Mucosa of stomach (tissue), 1 donor: ENCODE measurements around the gene ASTN2.

Experiments
- H3K27me3 ChIP-seq: one replicate; pipeline ENCODE4 v1.7.0; 2013; ENCODE audit warnings: mild to moderate bottlenecking, low read length; ENCODE audit not compliant: control insufficient read depth, insufficient read depth
- H3K36me3 ChIP-seq: one replicate; pipeline ENCODE4 v1.7.0; 2013; ENCODE audit warnings: low read length; ENCODE audit not compliant: control insufficient read depth, insufficient read depth
- H3K4me1 ChIP-seq: one replicate; pipeline ENCODE4 v1.7.0; 2013; ENCODE audit warnings: mild to moderate bottlenecking, low read length; ENCODE audit not compliant: control insufficient read depth, insufficient read depth
- H3K4me3 ChIP-seq: one replicate; pipeline ENCODE4 v1.7.0; 2013; ENCODE audit warnings: low read length
- H3K9ac ChIP-seq: one replicate; pipeline ENCODE4 v1.7.0; 2013; ENCODE audit warnings: mild to moderate bottlenecking, low read length, moderate library complexity
- H3K9me3 ChIP-seq: one replicate; pipeline ENCODE4 v1.7.0; 2013; ENCODE audit warnings: mild to moderate bottlenecking, low read length, moderate library complexity; ENCODE audit not compliant: control insufficient read depth
- donor health status: Pancreatic carcinoma.

Gene ASTN2

GRCh38 chr9:117313989-117314388 lies 100.9 kb downstream of the ASTN2 start:
- Histone ChIP-seq H3K36me3 (no peaks in the 10 kb centered on the region), H3K4me1 (no peaks in the 10 kb centered on the region), H3K27me3 (no peaks in the 10 kb centered on the region), H3K9me3 (no peaks in the 10 kb centered on the region), H3K9ac (no peak overlapping the region), H3K4me3 (no peak overlapping the region)

- no peak overlapping the region for H3K4me3 ChIP-seq
- H3K36me3 ChIP-seq = no peaks in the 10 kb centered on the region
- peaks cover 3% of the 10 kb centered on the region for H3K27me3 ChIP-seq
- no peak overlapping the region for H3K9ac ChIP-seq
- H3K4me1 ChIP-seq = no peaks in the 10 kb centered on the region
- H3K9me3 ChIP-seq = no peaks in the 10 kb centered on the region
These were observed 107.2 kb downstream of the ASTN2 start for GRCh38 chr9:117307701-117308100.

DNA sequence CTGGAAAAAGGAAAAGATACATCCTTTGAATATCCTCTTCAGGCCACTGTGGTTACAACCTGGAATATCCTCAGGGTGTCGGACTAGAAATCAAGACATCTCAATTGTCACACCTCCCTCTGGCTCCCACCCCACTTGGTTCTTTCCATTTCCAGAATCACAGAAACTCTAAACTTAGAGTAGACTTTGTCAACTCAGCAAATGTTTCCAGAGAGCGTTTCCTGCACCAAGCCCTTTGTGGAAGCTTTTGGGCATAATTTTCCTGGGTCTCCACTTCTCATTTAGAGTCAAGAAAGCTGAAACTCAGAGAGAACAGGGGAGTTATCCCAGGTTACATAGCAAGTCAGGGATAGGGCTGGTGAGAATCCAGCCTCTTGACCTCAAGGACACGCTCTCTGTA lies 108.8 kb downstream of the ASTN2 start:
- H3K36me3 ChIP-seq = no peaks in the 10 kb centered on the region
- H3K4me3 ChIP-seq = no peak overlapping the region
- H3K4me1 ChIP-seq = no peaks in the 10 kb centered on the region
- peaks cover 3% of the 10 kb centered on the region for H3K27me3 ChIP-seq
- H3K9me3 ChIP-seq = no peaks in the 10 kb centered on the region
- no peak overlapping the region for H3K9ac ChIP-seq

- Histone ChIP-seq H3K36me3 (no peaks in the 10 kb centered on the region), H3K4me1 (no peaks in the 10 kb centered on the region), H3K27me3 (peaks cover 3% of the 10 kb centered on the region), H3K9ac (no peak overlapping the region), H3K4me3 (no peak overlapping the region), H3K9me3 (no peaks in the 10 kb centered on the region)
These were observed 109.4 kb downstream of the ASTN2 start for GRCh38 chr9:117305454-117305853.

DNA sequence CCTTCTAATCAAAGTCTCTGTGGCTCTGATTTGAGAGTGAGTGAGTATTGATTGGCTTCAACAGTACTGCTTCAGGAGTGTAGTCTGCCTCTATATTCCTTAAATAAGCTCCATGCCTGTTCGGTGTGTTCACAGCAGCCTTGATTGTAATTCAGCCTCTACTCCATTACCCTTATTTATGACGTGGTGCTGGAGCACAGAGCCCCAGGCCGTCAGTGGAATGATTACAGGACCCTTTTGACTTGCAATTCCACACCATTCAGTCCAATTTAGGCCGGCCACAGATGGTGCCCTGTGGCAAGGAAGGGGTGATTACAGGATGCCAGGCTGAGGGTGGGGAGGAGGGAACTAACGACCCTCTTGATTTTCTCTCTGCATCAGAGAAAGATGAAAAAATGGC lies 110.3 kb downstream of the ASTN2 start:
- no peaks in the 10 kb centered on the region for H3K4me1 ChIP-seq
- H3K36me3 ChIP-seq = no peaks in the 10 kb centered on the region
- no peak overlapping the region for H3K4me3 ChIP-seq
- peaks cover 3% of the 10 kb centered on the region for H3K27me3 ChIP-seq
- H3K9me3 ChIP-seq = no peaks in the 10 kb centered on the region
- no peak overlapping the region for H3K9ac ChIP-seq

DNA sequence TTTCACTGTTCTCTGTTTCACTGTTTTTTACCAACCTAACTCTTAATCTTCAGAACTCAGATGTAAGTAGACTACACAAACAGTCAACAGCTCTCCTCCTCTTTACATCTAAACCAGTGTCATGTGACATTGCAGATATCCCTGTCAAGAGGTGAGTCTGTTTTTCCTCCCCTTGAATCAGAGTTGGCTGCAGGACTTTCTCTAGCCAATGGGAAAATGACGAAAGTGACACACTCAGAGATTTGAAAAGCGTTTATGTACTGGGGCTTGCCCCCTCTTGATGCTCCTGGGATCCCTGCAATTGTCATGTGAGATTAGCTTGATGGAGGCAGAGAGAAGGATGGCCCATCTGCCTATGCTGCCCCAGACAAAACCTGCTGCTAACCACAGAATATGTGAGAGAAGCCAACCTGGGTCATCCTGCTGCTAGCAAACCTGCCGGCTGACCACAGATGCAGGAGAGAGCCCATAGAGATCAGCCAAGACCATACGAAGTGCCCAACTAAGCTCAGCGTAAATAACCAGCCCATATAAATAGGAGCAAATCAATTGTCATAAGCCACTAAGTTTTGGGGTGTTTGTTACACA lies 111.1 kb downstream of the ASTN2 start:
- H3K9ac ChIP-seq = no peak overlapping the region
- no peaks in the 10 kb centered on the region for H3K4me1 ChIP-seq
- no peak overlapping the region for H3K4me3 ChIP-seq
- peaks cover 3% of the 10 kb centered on the region for H3K27me3 ChIP-seq
- no peaks in the 10 kb centered on the region for H3K36me3 ChIP-seq
- no peaks in the 10 kb centered on the region for H3K9me3 ChIP-seq

DNA sequence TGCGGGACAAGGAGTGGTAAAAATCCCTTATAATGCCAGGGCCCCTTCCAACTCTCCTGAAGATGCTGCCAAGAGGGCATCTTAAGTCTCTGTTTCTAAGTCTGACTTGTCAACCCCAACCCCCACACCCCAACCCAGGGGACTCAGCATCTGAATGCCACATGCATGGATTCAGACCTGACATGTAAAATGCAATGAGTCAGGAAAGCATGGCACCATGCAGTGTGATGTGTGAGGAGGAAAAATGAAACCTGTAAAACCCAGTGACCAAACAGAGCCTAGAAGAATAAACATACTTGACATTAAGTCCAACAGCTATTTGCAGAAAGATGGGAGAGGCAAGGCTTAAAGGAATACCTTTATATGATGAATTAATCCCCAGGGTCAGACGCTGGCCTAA lies 112.4 kb downstream of the ASTN2 start:
- Histone ChIP-seq H3K27me3 (peaks cover 3% of the 10 kb centered on the region), H3K4me3 (no peak overlapping the region), H3K9me3 (no peaks in the 10 kb centered on the region), H3K9ac (no peak overlapping the region), H3K36me3 (no peaks in the 10 kb centered on the region), H3K4me1 (no peaks in the 10 kb centered on the region)

DNA sequence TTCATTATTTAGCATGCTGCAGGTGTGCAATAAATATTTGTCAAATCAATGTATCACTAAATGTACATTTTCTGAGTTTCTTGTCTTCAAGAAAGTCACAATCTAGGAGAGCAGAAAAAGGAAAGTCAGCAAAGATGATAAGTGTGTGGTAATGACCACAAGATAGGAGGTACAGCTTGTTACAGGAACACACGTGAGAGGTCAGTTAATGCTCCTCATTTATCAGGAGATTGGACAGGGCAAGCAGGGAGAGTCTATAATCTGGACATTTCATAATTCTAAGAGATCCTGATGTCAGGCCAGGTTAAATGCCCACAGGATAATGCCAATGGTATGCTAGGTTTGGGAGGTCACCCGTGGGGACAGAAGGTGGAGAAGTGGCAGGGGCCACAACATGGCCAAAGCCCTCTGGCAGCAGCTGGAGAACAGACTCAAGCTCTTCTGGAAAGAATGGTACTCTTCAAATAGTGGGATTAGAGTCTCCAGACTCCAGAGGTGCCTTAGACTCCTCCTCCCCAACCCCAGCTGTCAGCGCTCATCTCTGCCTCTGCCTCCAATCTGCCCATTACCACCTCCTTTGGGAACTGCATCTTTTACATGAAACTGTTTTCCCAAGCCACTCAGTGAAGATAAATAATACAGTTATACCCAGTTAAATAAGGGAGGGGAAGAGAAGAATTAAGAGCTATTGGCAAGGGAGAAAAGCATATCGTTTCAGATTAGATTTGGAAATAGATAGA lies 114.3 kb downstream of the ASTN2 start:
- Histone ChIP-seq H3K27me3 (no peaks in the 10 kb centered on the region), H3K9me3 (no peaks in the 10 kb centered on the region), H3K9ac (no peak overlapping the region), H3K36me3 (no peaks in the 10 kb centered on the region), H3K4me1 (no peaks in the 10 kb centered on the region), H3K4me3 (no peak overlapping the region)

- Histone ChIP-seq H3K4me1 (no peaks in the 10 kb centered on the region), H3K9me3 (no peaks in the 10 kb centered on the region), H3K9ac (no peak overlapping the region), H3K36me3 (no peaks in the 10 kb centered on the region), H3K4me3 (no peak overlapping the region), H3K27me3 (no peaks in the 10 kb centered on the region)
These were observed 118.4 kb downstream of the ASTN2 start for GRCh38 chr9:117296453-117296852.

- Histone ChIP-seq H3K27me3 (no peaks in the 10 kb centered on the region), H3K9ac (no peak overlapping the region), H3K36me3 (no peaks in the 10 kb centered on the region), H3K4me1 (no peaks in the 10 kb centered on the region), H3K9me3 (no peaks in the 10 kb centered on the region), H3K4me3 (no peak overlapping the region)
These were observed 121.4 kb downstream of the ASTN2 start for GRCh38 chr9:117293206-117294114.

GRCh38 chr9:117290856-117291622 lies 123.8 kb downstream of the ASTN2 start:
- Histone ChIP-seq H3K9ac (no peak overlapping the region), H3K36me3 (no peaks in the 10 kb centered on the region), H3K9me3 (no peaks in the 10 kb centered on the region), H3K4me3 (no peak overlapping the region), H3K4me1 (no peaks in the 10 kb centered on the region), H3K27me3 (no peaks in the 10 kb centered on the region)
